Measurements from ENCODE around the gene MROH9. TPM values are rescaled to one million over a fixed set of nuclear protein-coding genes. Genes with fewer than 3 reads are reported as not detected.

MROH9 gene
- total RNA-seq, 1 donor from 2014 or later, result not detected

DNA sequence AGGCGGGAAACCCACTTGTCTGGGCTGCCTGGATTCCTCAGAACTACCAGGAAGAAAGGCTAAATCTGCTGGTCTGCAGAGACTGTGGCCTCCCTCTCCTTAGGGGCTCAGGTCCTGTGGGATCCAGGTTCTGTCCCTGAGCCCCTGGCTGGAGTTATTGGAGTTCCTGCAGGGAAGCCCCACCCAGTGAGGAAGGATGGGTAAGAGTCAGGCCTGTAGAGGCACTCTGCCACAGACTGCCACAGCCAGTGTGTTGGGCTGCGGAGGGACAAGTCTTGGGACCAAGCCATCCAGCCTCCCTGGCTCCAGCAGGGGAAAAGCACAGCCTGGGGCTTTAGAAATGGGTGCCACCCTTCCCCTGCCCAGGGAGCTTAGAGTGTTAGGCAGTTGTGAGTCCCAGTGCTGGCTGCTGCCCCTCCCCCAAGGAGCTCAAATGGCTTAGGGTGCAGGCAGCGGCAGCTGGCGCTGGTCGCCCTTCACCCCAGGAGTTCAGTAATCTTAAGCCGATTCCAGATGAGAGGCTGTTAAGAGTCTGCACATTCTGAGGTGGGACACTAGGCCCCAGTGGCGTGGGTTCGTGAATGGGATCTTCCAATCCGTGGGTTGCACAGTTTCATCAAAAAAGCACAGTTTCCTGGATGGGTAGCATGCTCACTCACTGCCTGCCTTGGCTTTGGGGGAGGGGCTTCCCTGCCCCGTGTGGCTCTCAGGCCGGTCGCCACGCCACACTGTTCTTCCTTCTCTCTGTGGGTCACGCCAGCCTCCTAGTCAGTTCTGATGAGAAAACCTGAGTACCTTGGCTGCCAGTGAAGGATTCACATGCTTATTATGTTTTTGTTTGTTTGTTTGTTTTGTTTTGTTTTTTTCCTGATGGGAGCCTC lies 97.7 kb downstream of the MROH9 start:
- peaks cover 10% of the 10 kb centered on the region for H3K4me1 Mint-ChIP-seq (ENCODE audit: low read depth)
- TF ChIP-seq, protein P1, sequence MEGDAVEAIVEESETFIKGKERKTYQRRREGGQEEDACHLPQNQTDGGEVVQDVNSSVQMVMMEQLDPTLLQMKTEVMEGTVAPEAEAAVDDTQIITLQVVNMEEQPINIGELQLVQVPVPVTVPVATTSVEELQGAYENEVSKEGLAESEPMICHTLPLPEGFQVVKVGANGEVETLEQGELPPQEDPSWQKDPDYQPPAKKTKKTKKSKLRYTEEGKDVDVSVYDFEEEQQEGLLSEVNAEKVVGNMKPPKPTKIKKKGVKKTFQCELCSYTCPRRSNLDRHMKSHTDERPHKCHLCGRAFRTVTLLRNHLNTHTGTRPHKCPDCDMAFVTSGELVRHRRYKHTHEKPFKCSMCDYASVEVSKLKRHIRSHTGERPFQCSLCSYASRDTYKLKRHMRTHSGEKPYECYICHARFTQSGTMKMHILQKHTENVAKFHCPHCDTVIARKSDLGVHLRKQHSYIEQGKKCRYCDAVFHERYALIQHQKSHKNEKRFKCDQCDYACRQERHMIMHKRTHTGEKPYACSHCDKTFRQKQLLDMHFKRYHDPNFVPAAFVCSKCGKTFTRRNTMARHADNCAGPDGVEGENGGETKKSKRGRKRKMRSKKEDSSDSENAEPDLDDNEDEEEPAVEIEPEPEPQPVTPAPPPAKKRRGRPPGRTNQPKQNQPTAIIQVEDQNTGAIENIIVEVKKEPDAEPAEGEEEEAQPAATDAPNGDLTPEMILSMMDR (IDR thresholded peaks at IDR 0.05), result no peak
- H3K27ac Mint-ChIP-seq (ENCODE audit: unreplicated experiment), result no peak overlapping the region
- H3K9me3 Mint-ChIP-seq (ENCODE audit: low read depth), result peaks cover 7% of the 10 kb centered on the region
- peaks cover 1% of the 10 kb centered on the region for H3K36me3 Mint-ChIP-seq (ENCODE audit: low read depth)
- no peak overlapping the region for H3K4me3 Mint-ChIP-seq (ENCODE audit: unreplicated experiment)
- peaks cover 13% of the 10 kb centered on the region for H3K27me3 Mint-ChIP-seq (ENCODE audit: low read depth)
- DNase-seq (ENCODE audit: low spot score), result no peak

DNA sequence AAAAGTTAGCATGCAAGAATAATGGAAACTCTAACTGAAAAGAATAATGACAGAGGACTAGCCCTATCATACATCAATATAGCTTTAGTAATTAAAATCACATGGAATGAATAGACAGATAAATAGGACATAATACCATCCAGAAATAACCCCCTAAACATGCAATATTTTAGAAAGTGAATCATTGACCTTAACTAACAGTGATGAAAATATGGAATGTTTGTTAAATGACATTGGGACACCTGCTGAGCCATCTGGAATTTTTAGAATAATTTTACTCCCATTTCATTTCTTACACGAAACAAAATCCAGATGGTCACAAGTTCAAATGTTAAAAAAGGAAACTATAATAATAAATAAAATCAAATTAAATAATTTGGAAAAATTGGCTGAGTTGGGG lies 102.3 kb downstream of the MROH9 start:
- TF ChIP-seq, protein P1 (IDR thresholded peaks at IDR 0.05), result no peak
- no peak for DNase-seq (ENCODE audit: low spot score)
- peaks cover 3% of the 10 kb centered on the region for H3K9me3 Mint-ChIP-seq (ENCODE audit: low read depth)
- no peaks in the 10 kb centered on the region for H3K27me3 Mint-ChIP-seq (ENCODE audit: low read depth)
- no peak overlapping the region for H3K27ac Mint-ChIP-seq (ENCODE audit: unreplicated experiment)
- no peak overlapping the region for H3K4me3 Mint-ChIP-seq (ENCODE audit: unreplicated experiment)
- H3K4me1 Mint-ChIP-seq (ENCODE audit: low read depth), result peaks cover 11% of the 10 kb centered on the region
- no peaks in the 10 kb centered on the region for H3K36me3 Mint-ChIP-seq (ENCODE audit: low read depth)

DNA sequence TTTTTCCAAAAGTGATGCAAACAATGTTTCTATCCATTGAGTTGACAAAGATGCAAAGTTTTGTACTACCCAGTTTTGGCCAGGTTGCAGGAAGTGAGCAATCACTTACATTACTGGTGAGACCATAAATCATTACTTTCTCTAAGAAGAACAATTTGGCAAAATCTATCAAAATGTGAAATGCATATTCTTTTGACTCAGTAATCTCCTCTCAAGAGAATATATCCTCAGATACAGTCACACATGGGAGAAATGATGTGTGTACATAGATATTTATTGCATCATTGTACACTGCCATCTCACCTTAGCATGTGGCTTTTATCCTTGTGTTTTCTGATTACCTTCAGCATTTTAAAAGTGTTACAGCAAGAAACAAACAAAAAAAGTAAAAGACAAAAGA lies 103.0 kb downstream of the MROH9 start:
- H3K27me3 Mint-ChIP-seq (ENCODE audit: low read depth), result no peaks in the 10 kb centered on the region
- no peaks in the 10 kb centered on the region for H3K36me3 Mint-ChIP-seq (ENCODE audit: low read depth)
- no peak overlapping the region for H3K27ac Mint-ChIP-seq (ENCODE audit: unreplicated experiment)
- H3K9me3 Mint-ChIP-seq (ENCODE audit: low read depth), result peaks cover 9% of the 10 kb centered on the region
- DNase-seq (ENCODE audit: low spot score), result no peak
- no peak overlapping the region for H3K4me3 Mint-ChIP-seq (ENCODE audit: unreplicated experiment)
- TF ChIP-seq, protein P1 (IDR thresholded peaks at IDR 0.05), result no peak
- peaks cover 11% of the 10 kb centered on the region for H3K4me1 Mint-ChIP-seq (ENCODE audit: low read depth)

DNA sequence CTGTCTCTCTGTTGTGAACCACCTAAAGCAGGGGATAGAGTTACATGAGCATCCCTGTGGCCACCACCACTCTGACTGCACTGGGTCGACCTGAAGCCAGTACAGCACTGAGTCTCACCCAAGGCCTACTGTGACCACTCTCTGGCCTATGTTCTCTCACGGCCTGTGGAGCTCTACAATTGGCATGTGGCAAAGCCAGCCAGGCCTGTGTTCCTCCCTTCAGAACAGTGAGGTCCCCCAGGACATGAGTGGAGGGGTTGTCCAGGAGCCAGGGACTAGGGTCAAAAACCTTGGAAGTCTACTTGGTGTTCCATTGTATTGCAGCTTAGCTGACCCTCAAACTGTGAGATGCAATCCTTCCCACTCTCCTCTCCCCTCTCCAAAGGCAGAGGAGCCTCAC lies 112.7 kb downstream of the MROH9 start:
- TF ChIP-seq, protein P1 (IDR thresholded peaks at IDR 0.05), result no peak
- no peaks in the 10 kb centered on the region for H3K4me1 Mint-ChIP-seq (ENCODE audit: low read depth)
- peaks cover 1% of the 10 kb centered on the region for H3K27me3 Mint-ChIP-seq (ENCODE audit: low read depth)
- no peak for DNase-seq (ENCODE audit: low spot score)
- no peak overlapping the region for H3K27ac Mint-ChIP-seq (ENCODE audit: unreplicated experiment)
- peaks cover 7% of the 10 kb centered on the region for H3K36me3 Mint-ChIP-seq (ENCODE audit: low read depth)
- H3K4me3 Mint-ChIP-seq (ENCODE audit: unreplicated experiment), result no peak overlapping the region
- peaks cover 44% of the 10 kb centered on the region for H3K9me3 Mint-ChIP-seq (ENCODE audit: low read depth)

DNA sequence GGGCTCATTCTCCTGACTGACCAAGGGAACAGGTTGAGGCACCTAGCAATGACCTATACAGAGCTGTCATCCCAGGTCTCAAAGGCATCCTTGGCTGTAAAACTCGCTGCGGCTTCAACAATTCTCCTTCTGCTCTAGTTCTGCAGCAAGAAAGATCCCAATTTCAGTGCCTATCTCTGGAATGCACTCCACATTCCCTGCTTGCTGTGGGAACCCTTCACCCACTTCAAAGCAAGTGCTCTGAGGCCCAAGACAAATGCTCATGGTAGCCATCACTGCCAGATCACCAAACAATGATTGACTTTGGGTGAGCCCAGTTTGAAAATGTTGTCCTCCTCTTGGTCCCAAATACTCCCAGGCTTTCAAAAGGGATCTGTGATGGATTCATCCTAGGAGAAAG lies 117.6 kb downstream of the MROH9 start:
- peaks cover 6% of the 10 kb centered on the region for H3K36me3 Mint-ChIP-seq (ENCODE audit: low read depth)
- TF ChIP-seq, protein P1 (IDR thresholded peaks at IDR 0.05), result no peak
- no peak for DNase-seq (ENCODE audit: low spot score)
- no peak overlapping the region for H3K27ac Mint-ChIP-seq (ENCODE audit: unreplicated experiment)
- no peaks in the 10 kb centered on the region for H3K4me1 Mint-ChIP-seq (ENCODE audit: low read depth)
- peaks cover 15% of the 10 kb centered on the region for H3K9me3 Mint-ChIP-seq (ENCODE audit: low read depth)
- H3K27me3 Mint-ChIP-seq (ENCODE audit: low read depth), result peaks cover 1% of the 10 kb centered on the region
- no peak overlapping the region for H3K4me3 Mint-ChIP-seq (ENCODE audit: unreplicated experiment)

All from chondrocyte (in vitro differentiated cells).